Psoas muscle (tissue), 8 donors: ENCODE measurements around the gene HYDIN. TPM values are rescaled to one million over a fixed set of nuclear protein-coding genes. Genes with fewer than 3 reads are reported as not detected.
"Not testable (repeated sequence)": the region's sequence is repeated elsewhere in the genome, so short reads cannot be mapped to it uniquely, and the experiment has no call there.

ENCODE experiments used
- ATAC-seq, 4 donors: fragments of 200-7000 bp; cut with Tn5 transposase; one replicate each; pipeline ENCODE4 v1.9.1; 2020; ENCODE audit warnings: moderate library complexity in 3 of 4, mild to moderate bottlenecking in 2 of 4
- DNase-seq, 2 donors: peaks; one replicate each; pipeline ENCODE4 v3.0.0-alpha.2; 2020
- H3K27ac ChIP-seq: fragments of 200-600 bp; one replicate; pipeline ENCODE4 v1.8.0; 2022
- H3K27me3 ChIP-seq, 3 donors: fragments of 200-600 bp in 1 of 3; one replicate each; pipeline versions ENCODE4 v1.6.1 to v1.8.0; 2013 to 2022; ENCODE audit warnings: low read length in 2 of 3, mild to moderate bottlenecking in 2 of 3, moderate library complexity in 1 of 3; ENCODE audit not compliant: insufficient read depth in 3 of 3
- H3K36me3 ChIP-seq, 2 donors: fragments of 200-600 bp in 1 of 2; one replicate each; pipeline versions ENCODE4 v1.6.1 to v1.8.0; 2013 to 2022; ENCODE audit warnings: low read depth in 1 of 2, mild to moderate bottlenecking in 1 of 2, moderate library complexity in 1 of 2; ENCODE audit not compliant: insufficient read depth in 1 of 2
- H3K4me1 ChIP-seq: fragments of 200-600 bp; one replicate; pipeline ENCODE4 v1.8.0; 2022
- H3K4me3 ChIP-seq: fragments of 200-600 bp; one replicate; pipeline ENCODE4 v1.8.0; 2022; ENCODE audit warnings: mild to moderate bottlenecking
- H3K9me3 ChIP-seq: fragments of 200-600 bp; one replicate; pipeline ENCODE4 v1.8.0; 2022
- WGBS, 3 donors: extraction: QIAGEN DNeasy Blood & Tissue Kit; methylation state at CpG; one replicate each; pipeline versions ENCODE4 v1.1.6 to v1.1.7; 2013; 5-methylcytosine and 5-hydroxymethylcytosine counted together
- intact Hi-C, 2 donors: fragments of 100-400 bp; cut with DNase I; formaldehyde crosslinking; loops; one replicate each; pipeline versions ENCODE4 v1.11.0 to v1.14.2; 2022
- polyA plus RNA-seq, 3 donors: library from polyadenylated mRNA; stranded (reverse); fragments of 200-250 nt; gene quantifications; one replicate each; pipeline ENCODE4 v1.2.3, GENCODE V29; 2013
- total RNA-seq, 4 donors: library from RNA; stranded (reverse); fragmentation: NEBNext Ultra II Directional in 2 of 4; extraction: Animal tissue kit (Norgen Biotek cat#: 25700) in 2 of 4; gene quantifications; one replicate each; pipeline versions ENCODE4 v1.2.1 to v1.2.4, GENCODE V29; 2021 to 2023
- donor health status: healthy with polysubstance abuse.
- donor health status: DM: no; HTN: no; CAD: no; lungs with moderate emphysema.
- donor health status: Bipolar disorder and iron deficiency.
- donor health status: healthy.
- donor health status: DM: yes; HTN: yes; CAD: no.
- donor health status: DM: no; HTN: no; CAD: no.
- donor health status: DM: no; HTN: no; CAD: no.
- donor health status: DM: yes; HTN: yes; CAD: no.

Gene HYDIN
- total and polyA plus RNA-seq, 7 donors = 0.16 to 0.85 (median 0.29) TPM; not detected in 3

GRCh38 chr16:71021961-71022537 lies 208.5 kb downstream of the HYDIN start:
- intact Hi-C loops, H3K9me3 ChIP-seq, H3K4me3 ChIP-seq, H3K36me3 ChIP-seq, H3K27ac ChIP-seq, DNase-seq, ATAC-seq, H3K27me3 ChIP-seq, H3K4me1 ChIP-seq: not testable (repeated sequence)
- WGBS, 3 donors = 67 to 76% (median 69%) methylated on average over 3 of the region's 5 CpGs

GRCh38 chr16:71019067-71019682 lies 211.3 kb downstream of the HYDIN start:
- H3K4me3 ChIP-seq, DNase-seq, intact Hi-C loops, ATAC-seq, H3K27ac ChIP-seq, H3K9me3 ChIP-seq, H3K4me1 ChIP-seq, H3K27me3 ChIP-seq, H3K36me3 ChIP-seq: not testable (repeated sequence)
- WGBS, 3 donors = 64 to 65% (median 64%) methylated on average over 4 to 6 of the region's 6 CpGs

GRCh38 chr16:71015419-71015818 lies 215.1 kb downstream of the HYDIN start:
- intact Hi-C loops, H3K4me3 ChIP-seq, DNase-seq, H3K36me3 ChIP-seq, ATAC-seq, H3K27ac ChIP-seq, H3K27me3 ChIP-seq, H3K4me1 ChIP-seq, H3K9me3 ChIP-seq: not testable (repeated sequence)
- 70 to 87% (median 81%) methylated on average over 4 to 6 of the region's 10 CpGs for WGBS, 3 donors

- WGBS, 3 donors = no CpG with 5 or more reads among the region's 3 CpGs
- DNase-seq, H3K27ac ChIP-seq, H3K36me3 ChIP-seq, H3K27me3 ChIP-seq, ATAC-seq, H3K9me3 ChIP-seq, H3K4me1 ChIP-seq, H3K4me3 ChIP-seq, intact Hi-C loops: not testable (repeated sequence)
Observed at GRCh38 chr16:71009440-71010223, 220.9 kb downstream of the HYDIN start.

- intact Hi-C loops = not testable (repeated sequence)
- 29 to 60% (median 45%) methylated on average over 3 of the region's 3 CpGs for WGBS, 3 donors
Observed at GRCh38 chr16:71006516-71006915, 224.0 kb downstream of the HYDIN start.

GRCh38 chr16:70999735-71000134 lies 230.8 kb downstream of the HYDIN start:
- WGBS, 3 donors = 11 to 17% (median 16%) methylated on average over 2 of the region's 2 CpGs
- ATAC-seq, H3K27ac ChIP-seq, H3K4me1 ChIP-seq, H3K36me3 ChIP-seq, intact Hi-C loops, DNase-seq, H3K27me3 ChIP-seq, H3K9me3 ChIP-seq, H3K4me3 ChIP-seq: not testable (repeated sequence)

More at GRCh38 chr16:71006516-71006915, 224.0 kb downstream of the HYDIN start:
- H3K27ac ChIP-seq, DNase-seq, H3K9me3 ChIP-seq, H3K4me1 ChIP-seq, H3K36me3 ChIP-seq, H3K27me3 ChIP-seq, H3K4me3 ChIP-seq, ATAC-seq: not testable (repeated sequence)

GRCh38 chr16:70995799-70996198 lies 234.7 kb downstream of the HYDIN start:
- DNase-seq, intact Hi-C loops, H3K27me3 ChIP-seq, H3K4me1 ChIP-seq, H3K36me3 ChIP-seq, H3K4me3 ChIP-seq, H3K9me3 ChIP-seq, H3K27ac ChIP-seq, ATAC-seq: not testable (repeated sequence)
- WGBS, 3 donors = 44 to 62% (median 47%) methylated on average over 1 of the region's 2 CpGs

- intact Hi-C loops, H3K4me1 ChIP-seq, ATAC-seq, H3K4me3 ChIP-seq, H3K36me3 ChIP-seq, DNase-seq, H3K9me3 ChIP-seq, H3K27me3 ChIP-seq, H3K27ac ChIP-seq: not testable (repeated sequence)
- 52 to 70% (median 59%) methylated on average over 2 to 4 of the region's 4 CpGs for WGBS, 3 donors
Observed at GRCh38 chr16:70992511-70992910, 238.0 kb downstream of the HYDIN start.

- H3K4me1 ChIP-seq, DNase-seq, H3K27ac ChIP-seq, ATAC-seq, H3K4me3 ChIP-seq, H3K27me3 ChIP-seq, H3K9me3 ChIP-seq, intact Hi-C loops, H3K36me3 ChIP-seq: not testable (repeated sequence)
- 66 to 71% (median 66%) methylated on average over 5 of the region's 9 CpGs for WGBS, 3 donors
Observed at GRCh38 chr16:70987019-70987715, 243.4 kb downstream of the HYDIN start.

- H3K4me3 ChIP-seq, H3K4me1 ChIP-seq, H3K9me3 ChIP-seq, intact Hi-C loops, H3K36me3 ChIP-seq, ATAC-seq, DNase-seq, H3K27ac ChIP-seq, H3K27me3 ChIP-seq: not testable (repeated sequence)
- 10 to 13% (median 12%) methylated on average over 4 to 5 of the region's 6 CpGs for WGBS, 3 donors
Observed at GRCh38 chr16:70984675-70985074, 245.8 kb downstream of the HYDIN start.

GRCh38 chr16:70968332-70968731 lies 262.2 kb downstream of the HYDIN start:
- H3K4me3 ChIP-seq, H3K4me1 ChIP-seq, H3K27ac ChIP-seq, H3K27me3 ChIP-seq, ATAC-seq, DNase-seq, intact Hi-C loops, H3K9me3 ChIP-seq, H3K36me3 ChIP-seq: not testable (repeated sequence)
- 70 to 100% (median 94%) methylated on average over 1 of the region's 3 CpGs for WGBS, 3 donors
